ENCODE measurements around the gene ASPHD1. TPM values are rescaled to one million over a fixed set of nuclear protein-coding genes. Genes with fewer than 3 reads are reported as not detected.

The ASPHD1 gene
- total RNA-seq, 4 donors from 2014 or later = 0.34 TPM; not detected in 3

GRCh38 chr16:29873319-29873718 lies 27.0 kb upstream of the ASPHD1 start:
- H3K27me3 ChIP-seq = peaks cover 30% of the 10 kb centered on the region
- H3K36me3 ChIP-seq = no peaks in the 10 kb centered on the region
- H3K27ac ChIP-seq = no peak overlapping the region
- no peak for DNase-seq (ENCODE audit: low spot score in 2 of 2)
- no peak overlapping the region for H3K4me3 ChIP-seq
- H3K9me3 ChIP-seq = no peaks in the 10 kb centered on the region
- H3K4me1 ChIP-seq = peaks cover 13% of the 10 kb centered on the region
- TF ChIP-seq EP300 (IDR thresholded peaks at IDR 0.05) (no peak), POLR2AphosphoS5 (IDR thresholded peaks at IDR 0.05) (no peak), POLR2A (IDR thresholded peaks at IDR 0.05) (no peak), CTCF (IDR thresholded peaks at IDR 0.05) (no peak)
- WGBS = 91% methylated on average over 16 of the region's 26 CpGs

GRCh38 chr16:29875206-29875605 lies 25.1 kb upstream of the ASPHD1 start:
- H3K36me3 ChIP-seq = no peaks in the 10 kb centered on the region
- peaks cover 37% of the 10 kb centered on the region for H3K27me3 ChIP-seq
- peaks cover 13% of the 10 kb centered on the region for H3K4me1 ChIP-seq
- 100% methylated on average over 1 of the region's 6 CpGs for WGBS
- H3K4me3 ChIP-seq = no peak overlapping the region
- DNase-seq (ENCODE audit: low spot score in 2 of 2) = no peak
- H3K9me3 ChIP-seq = no peaks in the 10 kb centered on the region
- H3K27ac ChIP-seq = no peak overlapping the region
- TF ChIP-seq CTCF (IDR thresholded peaks at IDR 0.05) (no peak), EP300 (IDR thresholded peaks at IDR 0.05) (no peak), POLR2AphosphoS5 (IDR thresholded peaks at IDR 0.05) (no peak), POLR2A (IDR thresholded peaks at IDR 0.05) (no peak)

GRCh38 chr16:29876217-29876593 lies 24.1 kb upstream of the ASPHD1 start:
- H3K27me3 ChIP-seq = peaks cover 37% of the 10 kb centered on the region
- WGBS = 22% methylated on average over 18 of the region's 18 CpGs
- TF ChIP-seq POLR2A (IDR thresholded peaks at IDR 0.05) = no peak
- TF ChIP-seq POLR2AphosphoS5 (IDR thresholded peaks at IDR 0.05) = no peak
- no peak for TF ChIP-seq CTCF (IDR thresholded peaks at IDR 0.05)
- TF ChIP-seq EP300 (IDR thresholded peaks at IDR 0.05) = no peak

GRCh38 chr16:29876594-29877249 lies 23.6 kb upstream of the ASPHD1 start:
- DNase-seq (ENCODE audit: low spot score in 2 of 2) = no peak
- no peak overlapping the region for H3K27ac ChIP-seq
- H3K36me3 ChIP-seq = no peaks in the 10 kb centered on the region
- TF ChIP-seq EP300 (IDR thresholded peaks at IDR 0.05) (no peak), POLR2AphosphoS5 (IDR thresholded peaks at IDR 0.05) (no peak), POLR2A (IDR thresholded peaks at IDR 0.05) (no peak), CTCF (IDR thresholded peaks at IDR 0.05) (no peak)
- peak overlapping the region; percentile 28 for H3K4me3 ChIP-seq
- under 1% methylated on average over 10 of the region's 45 CpGs for WGBS
- peaks cover 13% of the 10 kb centered on the region for H3K4me1 ChIP-seq
- peaks cover 37% of the 10 kb centered on the region for H3K27me3 ChIP-seq
- no peaks in the 10 kb centered on the region for H3K9me3 ChIP-seq

More at GRCh38 chr16:29876217-29876593, 24.1 kb upstream of the ASPHD1 start:
- Histone ChIP-seq H3K36me3 (no peaks in the 10 kb centered on the region), H3K9me3 (no peaks in the 10 kb centered on the region), H3K27ac (no peak overlapping the region), H3K4me1 (peaks cover 13% of the 10 kb centered on the region), H3K4me3 (peak overlapping the region; percentile 28)
- no peak for DNase-seq (ENCODE audit: low spot score in 2 of 2)

GRCh38 chr16:29877266-29877961 lies 22.9 kb upstream of the ASPHD1 start:
- 22% methylated on average over 15 of the region's 28 CpGs for WGBS
- H3K4me3 ChIP-seq = no peak overlapping the region
- H3K4me1 ChIP-seq = peaks cover 13% of the 10 kb centered on the region
- no peak for TF ChIP-seq CTCF (IDR thresholded peaks at IDR 0.05)
- no peak for TF ChIP-seq POLR2AphosphoS5 (IDR thresholded peaks at IDR 0.05)
- TF ChIP-seq POLR2A (IDR thresholded peaks at IDR 0.05) = no peak
- TF ChIP-seq EP300 (IDR thresholded peaks at IDR 0.05) = no peak
- no peaks in the 10 kb centered on the region for H3K36me3 ChIP-seq
- peaks cover 37% of the 10 kb centered on the region for H3K27me3 ChIP-seq
- H3K27ac ChIP-seq = no peak overlapping the region
- DNase-seq (ENCODE audit: low spot score in 2 of 2) = no peak
- no peaks in the 10 kb centered on the region for H3K9me3 ChIP-seq

Data from suprapubic skin (tissue), 4 donors.